ENCODE results near the gene RPS24.

Gene RPS24

GRCh38 chr10:78025685-78026364 is 7.8 kb upstream of the RPS24 start:
- FAIRE-seq (no peak), DNase-seq (ENCODE audit: low spot score) (no peak)

- FAIRE-seq, result no peak
Observed at GRCh38 chr10:78028438-78029268, 5.0 kb upstream of the RPS24 start.

GRCh38 chr10:78029269-78030226 is 4.1 kb upstream of the RPS24 start, which contains the start of gene POLR3A:
Gene POLR3A, minus strand, starts transcription at chr10:78029515. Its CDS starts 108 bp downstream, at chr10:78029407.
- DNase-seq (ENCODE audit: low spot score) (peak; percentile 96), FAIRE-seq (peak; percentile 48)

More at GRCh38 chr10:78028438-78029268, 5.0 kb upstream of the RPS24 start:
- DNase-seq (ENCODE audit: low spot score), result peak; percentile 23

GRCh38 chr10:78033387-78033636 is 351 bp upstream of the RPS24 start:
- DNase-seq (ENCODE audit: low spot score), result no peak
- FAIRE-seq, result no peak

- DNase-seq (ENCODE audit: low spot score) (no peak), FAIRE-seq (no peak)
Observed at GRCh38 chr10:78035025-78035424, 1.4 kb downstream of the RPS24 start.

- DNase-seq (ENCODE audit: low spot score), result no peak
- FAIRE-seq, result no peak
Observed at GRCh38 chr10:78035437-78035836, 1.8 kb downstream of the RPS24 start.

- FAIRE-seq (no peak), DNase-seq (ENCODE audit: low spot score) (no peak)
Observed at GRCh38 chr10:78035933-78036583, 2.4 kb downstream of the RPS24 start.

GRCh38 chr10:78038105-78038504 is 4.4 kb downstream of the RPS24 start:
- FAIRE-seq (no peak), DNase-seq (ENCODE audit: low spot score) (no peak)

GRCh38 chr10:78038791-78039547 is 5.3 kb downstream of the RPS24 start:
- DNase-seq (ENCODE audit: low spot score), result no peak
- FAIRE-seq, result no peak

- FAIRE-seq (no peak), DNase-seq (ENCODE audit: low spot score) (no peak)
Observed at GRCh38 chr10:78039743-78040142, 6.1 kb downstream of the RPS24 start.

GRCh38 chr10:78041170-78042057 is 7.8 kb downstream of the RPS24 start:
- FAIRE-seq, result no peak
- no peak for DNase-seq (ENCODE audit: low spot score)

GRCh38 chr10:78042058-78042751 is 8.5 kb downstream of the RPS24 start:
- FAIRE-seq (no peak), DNase-seq (ENCODE audit: low spot score) (no peak)

GRCh38 chr10:78042752-78043104 is 9.1 kb downstream of the RPS24 start:
- DNase-seq (ENCODE audit: low spot score) (no peak), FAIRE-seq (no peak)

- DNase-seq (ENCODE audit: low spot score) (no peak), FAIRE-seq (no peak)
Observed at GRCh38 chr10:78044179-78044578, 10.5 kb downstream of the RPS24 start.

GRCh38 chr10:78044699-78045098 is 11.0 kb downstream of the RPS24 start:
- DNase-seq (ENCODE audit: low spot score), result no peak
- no peak for FAIRE-seq

GRCh38 chr10:78045237-78045636 is 11.6 kb downstream of the RPS24 start:
- DNase-seq (ENCODE audit: low spot score) (no peak), FAIRE-seq (no peak)

GRCh38 chr10:78045856-78046255 is 12.2 kb downstream of the RPS24 start:
- FAIRE-seq (no peak), DNase-seq (ENCODE audit: low spot score) (no peak)

GRCh38 chr10:78046711-78047269 is 13.1 kb downstream of the RPS24 start:
- DNase-seq (ENCODE audit: low spot score) (no peak), FAIRE-seq (no peak)

Data from urothelium cell line (cell line).